ENCODE measurements around the gene CHGA.

CHGA gene

GRCh38 chr14:92900660-92901059 is 22.3 kb upstream of the CHGA start:
- Histone ChIP-seq H3K27ac (no peak overlapping the region), H3K27me3 (replicated peaks) (no peaks in the 10 kb centered on the region), H3K36me3 (replicated peaks) (no peaks in the 10 kb centered on the region), H3K4me3 (ENCODE audit: low read depth, low read length) (no peak overlapping the region)
- no peak for DNase-seq
- in situ Hi-C loops (cut with HindIII; ENCODE audit: low pct_ligation_motif_present, low sequenced_read_pairs): no loop called here
- no peak for TF ChIP-seq CTCF (IDR thresholded peaks at IDR 0.05; ENCODE audit: low read depth, low read length, missing control alignments)

DNA sequence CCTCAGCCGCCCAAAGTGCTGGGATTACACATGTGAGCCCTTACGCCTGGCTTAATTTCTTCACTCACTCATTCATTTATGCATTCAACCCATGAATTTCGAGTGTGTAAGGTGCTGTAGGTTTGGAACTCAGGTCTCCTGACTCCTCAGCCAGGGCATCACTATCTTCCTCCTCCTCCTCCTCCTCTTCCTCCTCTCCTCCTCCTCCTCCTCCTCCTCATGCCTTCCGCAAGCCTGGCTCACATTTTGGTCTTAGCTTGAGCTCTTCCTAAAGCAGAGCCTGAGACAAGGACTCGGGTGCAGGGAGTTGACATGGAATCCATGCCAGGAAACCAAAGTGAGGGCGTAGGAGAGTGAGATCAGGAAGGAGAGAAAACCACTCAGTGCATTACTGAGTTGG is 20.8 kb upstream of the CHGA start:
- H3K27ac ChIP-seq: no peak overlapping the region
- in situ Hi-C loops (cut with HindIII; ENCODE audit: low pct_ligation_motif_present, low sequenced_read_pairs): no loop called here
- DNase-seq: no peak
- no peaks in the 10 kb centered on the region for H3K36me3 ChIP-seq (replicated peaks)
- H3K27me3 ChIP-seq (replicated peaks): no peaks in the 10 kb centered on the region
- no peak overlapping the region for H3K4me3 ChIP-seq (ENCODE audit: low read depth, low read length)
- TF ChIP-seq CTCF (IDR thresholded peaks at IDR 0.05; ENCODE audit: low read depth, low read length, missing control alignments): no peak

DNA sequence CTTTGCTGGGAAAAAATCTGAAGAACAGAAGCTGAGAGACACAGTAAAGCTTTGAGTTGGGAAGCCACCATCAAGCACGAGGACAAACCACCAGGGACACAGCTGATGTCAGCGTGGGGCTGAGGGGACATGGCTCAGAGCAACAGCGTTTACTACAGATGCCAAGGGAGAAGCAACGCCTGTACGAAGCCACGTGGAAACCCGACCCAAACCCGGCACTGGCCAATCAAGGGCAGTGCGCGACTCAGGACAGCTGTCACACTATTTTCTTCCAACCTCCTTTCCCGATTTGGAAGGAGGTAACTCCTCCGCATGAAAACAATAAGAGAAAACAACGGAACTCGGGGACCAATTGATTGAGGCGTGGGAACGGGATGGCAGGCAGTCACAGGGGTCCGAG is 20.2 kb upstream of the CHGA start:
- Histone ChIP-seq H3K36me3 (replicated peaks) (no peaks in the 10 kb centered on the region), H3K27me3 (replicated peaks) (no peaks in the 10 kb centered on the region)

DNA sequence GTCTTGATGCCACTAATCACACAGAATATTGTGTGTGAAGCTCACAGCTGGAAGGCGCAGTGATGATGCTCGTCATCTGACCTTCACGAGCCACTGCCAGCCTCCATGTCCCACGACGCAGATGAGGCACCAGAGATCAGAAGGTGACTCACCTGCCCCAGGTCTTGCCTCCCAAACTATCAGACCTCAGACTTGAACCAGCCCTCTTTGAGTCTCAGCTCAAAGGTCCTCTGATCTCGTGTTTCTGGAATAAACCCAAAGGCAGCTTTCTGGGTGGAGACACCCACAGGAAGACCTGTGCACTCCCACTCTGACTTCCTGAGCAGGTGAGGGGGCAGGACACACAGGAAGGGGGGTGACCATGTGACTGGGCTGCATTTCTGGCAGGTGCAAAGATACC is 19.6 kb upstream of the CHGA start:
- no peak for DNase-seq
- in situ Hi-C loops (cut with HindIII; ENCODE audit: low pct_ligation_motif_present, low sequenced_read_pairs): no loop called here
- H3K27me3 ChIP-seq (replicated peaks): no peaks in the 10 kb centered on the region

More for the DNA sequence above, 20.2 kb upstream of the CHGA start:
- in situ Hi-C loops (cut with HindIII; ENCODE audit: low pct_ligation_motif_present, low sequenced_read_pairs): no loop called here
- Histone ChIP-seq H3K27ac (no peak overlapping the region), H3K4me3 (ENCODE audit: low read depth, low read length) (no peak overlapping the region)
- no peak for DNase-seq
- TF ChIP-seq CTCF (IDR thresholded peaks at IDR 0.05; ENCODE audit: low read depth, low read length, missing control alignments): no peak

DNA sequence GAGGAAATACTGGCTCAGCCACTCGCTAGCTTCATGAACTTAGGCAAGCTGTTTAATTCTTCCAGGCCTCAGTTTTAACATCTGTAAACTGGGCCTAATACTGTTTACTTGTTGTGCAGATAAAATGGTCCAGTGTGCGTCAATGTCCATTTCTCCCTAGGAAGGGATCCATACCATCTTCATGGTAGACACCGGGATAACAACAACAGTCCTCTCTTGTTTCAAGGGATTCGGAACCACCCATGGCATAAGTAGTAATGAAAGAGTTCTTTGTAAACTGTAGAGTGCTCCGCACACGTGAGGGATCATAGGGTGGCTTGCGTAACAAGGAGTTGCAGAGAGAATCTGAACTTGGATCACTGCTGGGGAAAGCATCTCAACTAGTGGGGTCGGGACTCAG is 17.3 kb upstream of the CHGA start:
- in situ Hi-C loops (cut with HindIII; ENCODE audit: low pct_ligation_motif_present, low sequenced_read_pairs): no loop called here
- H3K27me3 ChIP-seq (replicated peaks): no peaks in the 10 kb centered on the region
- H3K36me3 ChIP-seq (replicated peaks): no peaks in the 10 kb centered on the region
- no peak overlapping the region for H3K27ac ChIP-seq
- TF ChIP-seq CTCF (IDR thresholded peaks at IDR 0.05; ENCODE audit: low read depth, low read length, missing control alignments): no peak
- no peak for DNase-seq
- H3K4me3 ChIP-seq (ENCODE audit: low read depth, low read length): no peak overlapping the region

More for the DNA sequence above, 19.6 kb upstream of the CHGA start:
- H3K4me3 ChIP-seq (ENCODE audit: low read depth, low read length): no peak overlapping the region
- H3K36me3 ChIP-seq (replicated peaks): no peaks in the 10 kb centered on the region
- H3K27ac ChIP-seq: no peak overlapping the region
- no peak for TF ChIP-seq CTCF (IDR thresholded peaks at IDR 0.05; ENCODE audit: low read depth, low read length, missing control alignments)

GRCh38 chr14:92906420-92906819 is 16.5 kb upstream of the CHGA start:
- no peak overlapping the region for H3K27ac ChIP-seq
- no peak for TF ChIP-seq CTCF (IDR thresholded peaks at IDR 0.05; ENCODE audit: low read depth, low read length, missing control alignments)
- no peak for DNase-seq

More at GRCh38 chr14:92906420-92906819, 16.5 kb upstream of the CHGA start:
- in situ Hi-C loops (cut with HindIII; ENCODE audit: low pct_ligation_motif_present, low sequenced_read_pairs): no loop called here
- no peaks in the 10 kb centered on the region for H3K27me3 ChIP-seq (replicated peaks)
- H3K4me3 ChIP-seq (ENCODE audit: low read depth, low read length): no peak overlapping the region
- H3K36me3 ChIP-seq (replicated peaks): no peaks in the 10 kb centered on the region

Measured in brain microvascular endothelial cell (primary cell).